Kasumi-1 (cell line): ENCODE data around the gene AGER.
"Not testable (repeated sequence)": the region's sequence is repeated elsewhere in the genome, so short reads cannot be mapped to it uniquely, and the experiment has no call there.

Experiments used
- DNase-seq, 2 experiments: peaks; one replicate each; lab custom pipeline; 2025; lab: John Stamatoyannopoulos, UW

Gene AGER

DNA sequence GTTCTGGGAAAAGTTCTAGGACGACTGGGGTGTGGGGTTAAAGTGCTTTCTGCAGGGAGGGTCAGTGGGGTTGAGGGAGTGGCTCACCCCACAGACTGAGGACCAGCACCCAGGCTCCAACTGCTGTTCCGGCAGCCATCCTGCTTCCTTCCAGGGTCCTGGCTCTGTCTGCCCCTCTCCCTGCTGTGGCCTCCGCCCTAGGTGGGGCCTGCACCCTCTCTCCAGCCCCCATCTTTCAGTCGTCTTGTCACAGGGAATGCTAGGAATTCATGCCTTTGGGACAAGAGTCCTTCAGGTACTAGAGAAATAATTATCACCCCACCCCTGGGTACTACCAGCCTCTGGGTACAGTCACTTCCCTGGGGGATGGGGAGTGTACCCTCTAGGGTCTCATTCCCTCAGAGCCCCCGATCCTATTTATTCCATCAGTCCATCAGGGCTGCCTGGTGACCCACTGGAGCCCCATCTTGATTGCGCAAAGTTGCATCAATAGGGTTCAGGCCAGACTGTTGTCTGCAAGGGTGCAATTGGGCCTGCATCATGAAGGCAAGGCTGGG lies at the start of gene AGER:
Gene AGER, minus strand, starts transcription at position 170 of the 557 bp plus-strand sequence. Its CDS starts 31 bp downstream, at position 139.
- DNase-seq, result no peak

DNA sequence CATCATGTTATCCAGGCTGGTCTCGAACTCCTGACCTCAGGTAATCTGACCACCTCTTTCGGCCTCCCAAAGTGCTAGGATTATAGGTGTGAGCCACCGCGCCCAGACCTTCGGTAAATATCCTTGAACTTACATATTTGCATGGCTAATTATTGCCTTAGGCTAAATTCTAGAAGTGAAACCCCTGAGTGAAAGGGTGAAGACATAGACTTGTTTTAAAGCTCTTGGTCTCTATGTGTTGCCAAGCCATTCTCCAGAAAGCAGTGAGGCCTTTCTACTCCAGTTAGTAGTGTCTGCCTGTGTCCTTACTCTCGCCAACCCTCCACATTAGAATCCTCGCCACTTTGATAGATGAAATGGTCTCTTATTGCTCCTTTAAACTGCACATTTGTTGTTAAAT lies 42.4 kb upstream of the AGER start:
- no peak for DNase-seq

GRCh38 chr6:32224696-32225095 lies 40.6 kb upstream of the AGER start:
- no peak for DNase-seq

GRCh38 chr6:32223258-32224235 lies 39.5 kb upstream of the AGER start, which contains the start of gene NOTCH4:
Gene NOTCH4, minus strand, starts transcription at chr6:32224067. Its CDS starts 139 bp downstream, at chr6:32223928.
- DNase-seq, result no peak

GRCh38 chr6:32222333-32223230 lies 38.5 kb upstream of the AGER start:
- DNase-seq, result no peak

GRCh38 chr6:32220021-32220420 lies 36.0 kb upstream of the AGER start:
- no peak for DNase-seq

DNA sequence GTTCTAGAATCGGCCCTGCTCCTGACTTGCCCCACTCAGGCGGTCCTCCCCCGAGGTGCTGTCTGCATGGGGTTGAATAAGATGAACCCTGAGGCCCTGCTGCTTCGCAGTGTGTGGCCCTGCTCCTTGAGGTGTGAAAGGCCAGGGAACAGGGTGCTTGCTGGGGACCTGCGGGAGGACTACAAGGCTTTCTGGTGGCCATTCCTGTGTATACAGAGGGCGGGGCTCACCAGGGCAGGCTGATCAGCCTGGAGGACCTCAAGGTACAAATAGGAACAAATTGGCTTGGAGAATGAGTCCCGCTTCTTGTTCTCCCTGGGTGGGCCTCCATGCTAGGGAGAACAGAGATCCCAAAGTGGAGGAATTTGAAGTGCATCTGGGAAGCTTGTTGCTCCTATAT lies 34.1 kb upstream of the AGER start:
- DNase-seq, result no peak

GRCh38 chr6:32216998-32217397 lies 32.9 kb upstream of the AGER start:
- no peak for DNase-seq

DNA sequence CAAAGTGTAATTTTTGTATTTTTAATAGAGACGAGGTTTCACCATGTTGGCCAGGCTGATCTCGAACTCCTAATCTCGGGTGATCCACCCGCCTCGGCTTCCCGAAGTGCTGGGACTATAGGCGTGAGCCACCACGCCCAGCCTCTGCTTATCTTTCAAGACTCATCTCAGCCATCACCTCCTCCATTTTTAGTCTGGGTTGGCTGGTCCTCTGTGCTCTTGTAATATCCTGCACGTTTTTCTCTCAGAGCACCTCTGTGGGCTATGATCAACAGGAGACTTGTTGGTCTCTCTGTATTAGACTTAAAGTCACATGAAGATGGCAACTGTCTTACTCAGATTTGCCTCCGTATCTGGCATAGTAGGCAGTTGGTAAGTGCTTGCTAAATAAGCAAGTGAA lies 32.2 kb upstream of the AGER start:
- no peak for DNase-seq

DNA sequence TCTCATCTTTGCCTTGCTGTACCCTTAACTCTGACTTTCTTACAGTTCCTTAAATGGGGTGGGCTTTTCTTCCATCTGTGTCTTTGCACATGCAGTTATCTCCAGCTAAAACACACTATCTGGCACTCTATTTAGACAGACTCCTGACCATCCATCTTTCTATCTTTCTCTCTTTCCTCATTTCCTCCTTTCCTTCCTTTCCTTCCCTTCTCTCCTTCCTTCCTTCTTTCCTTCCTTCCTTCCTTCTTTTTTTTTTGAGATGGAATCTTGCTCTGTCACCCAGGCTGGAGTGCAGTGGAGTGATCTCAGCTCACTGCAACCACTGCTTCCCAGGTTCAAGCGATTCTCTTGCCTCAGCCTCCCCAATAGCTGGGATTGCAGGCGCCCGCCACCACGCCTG lies 31.6 kb upstream of the AGER start:
- no peak for DNase-seq

DNA sequence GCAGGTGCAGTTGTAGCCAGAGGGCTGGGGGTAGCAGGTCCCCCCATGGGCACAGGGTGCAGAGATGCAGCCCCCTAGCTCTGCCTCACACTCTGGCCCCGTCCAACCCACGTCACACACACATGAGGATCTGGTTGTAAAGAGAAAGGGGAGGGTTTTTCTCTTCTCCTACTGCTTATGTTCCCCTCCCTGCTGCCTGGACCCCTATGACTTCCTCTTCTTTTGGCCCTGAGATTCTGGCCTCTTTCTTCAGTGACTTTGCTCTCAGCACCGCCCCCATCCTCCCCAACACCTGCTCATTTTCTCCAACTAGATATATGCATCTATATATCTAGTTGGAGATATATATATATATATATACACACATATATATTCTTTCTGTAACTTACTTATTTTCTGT lies 30.1 kb upstream of the AGER start:
- DNase-seq, result no peak

GRCh38 chr6:32213649-32214048 lies 29.6 kb upstream of the AGER start:
- no peak for DNase-seq

GRCh38 chr6:32212076-32212760 lies 28.2 kb upstream of the AGER start:
- no peak for DNase-seq

DNA sequence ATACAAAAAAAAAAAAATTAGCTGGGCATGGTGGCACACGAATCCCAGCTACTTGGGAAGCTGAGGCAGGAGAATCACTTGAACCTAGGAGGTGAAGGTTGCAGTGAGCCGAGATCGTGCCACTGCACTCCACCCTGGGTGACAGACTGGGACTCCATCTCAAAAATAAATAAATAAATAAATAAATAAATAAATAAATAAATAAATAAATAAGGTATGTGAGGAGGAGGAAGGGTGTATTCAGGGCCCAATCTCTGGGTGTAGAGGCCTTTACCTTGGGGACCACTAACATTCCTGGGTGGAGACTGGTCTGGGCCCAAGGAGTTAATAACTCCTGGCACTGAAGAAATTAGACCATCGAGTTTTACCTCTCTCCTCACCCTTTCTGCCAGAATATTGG lies 27.4 kb upstream of the AGER start:
- DNase-seq, result not testable (repeated sequence)

GRCh38 chr6:32210191-32210601 lies 26.1 kb upstream of the AGER start:
- DNase-seq, result no peak

DNA sequence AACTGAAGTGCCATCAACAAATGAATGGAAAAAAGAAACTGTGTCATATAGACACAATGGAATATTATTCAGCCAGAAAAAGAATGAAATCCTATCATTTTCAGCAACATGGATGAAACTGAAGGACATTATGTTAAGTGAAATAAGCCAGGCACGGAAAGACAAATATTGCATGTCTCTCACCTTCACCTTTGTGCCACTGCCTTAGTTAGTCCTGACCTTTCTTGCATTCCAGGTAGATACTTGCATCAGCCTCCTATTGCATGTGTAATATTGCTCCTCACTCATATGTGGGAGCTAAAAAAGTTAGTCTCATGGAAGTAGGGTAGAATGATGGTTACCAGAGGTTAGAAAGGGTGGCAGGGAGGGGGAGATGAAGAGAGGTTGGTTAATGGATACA lies 24.9 kb upstream of the AGER start:
- no peak for DNase-seq

GRCh38 chr6:32204268-32204715 lies 20.2 kb upstream of the AGER start:
- DNase-seq, result no peak

DNA sequence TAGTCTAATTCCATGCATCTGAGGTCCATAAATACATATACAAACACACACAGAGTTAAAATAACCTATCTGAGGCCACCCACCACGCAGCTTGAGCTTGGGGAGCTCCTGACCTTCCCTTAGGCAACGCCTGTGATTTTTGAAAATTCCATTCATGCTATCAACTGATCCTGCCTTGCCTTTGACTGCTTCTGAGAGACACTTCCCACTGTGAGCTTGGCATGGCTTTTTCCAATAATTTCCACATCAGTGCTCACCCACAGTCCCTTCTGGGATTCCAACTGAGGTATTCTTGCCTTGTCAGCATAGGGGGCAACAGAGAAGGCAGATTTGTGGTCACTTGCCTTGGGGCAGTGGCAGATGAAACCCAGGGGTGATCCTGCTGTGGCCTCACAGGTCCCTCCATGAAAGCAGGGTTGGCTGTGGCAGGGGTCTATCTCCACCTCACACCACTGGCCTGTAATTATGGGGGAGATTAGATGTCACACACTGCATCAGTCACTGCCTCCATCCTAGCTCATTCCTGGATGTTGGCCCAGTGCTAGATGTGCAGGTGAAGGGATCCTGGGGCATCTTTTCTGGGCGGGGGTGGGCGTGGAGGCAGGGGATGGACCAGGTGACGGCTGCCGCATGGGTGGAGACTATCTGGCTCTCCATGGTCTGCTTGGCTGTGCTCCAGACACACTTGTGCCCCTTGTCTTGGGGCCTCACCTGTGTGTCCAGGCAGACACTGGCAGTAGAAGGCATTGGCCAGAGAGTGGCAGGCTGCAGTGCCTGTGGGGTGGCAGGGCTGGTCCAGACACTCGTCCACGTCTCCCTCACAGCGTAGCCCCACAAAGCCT lies 19.6 kb upstream of the AGER start:
- no peak for DNase-seq

GRCh38 chr6:32202186-32202585 lies 18.1 kb upstream of the AGER start:
- no peak for DNase-seq

GRCh38 chr6:32200711-32201475 lies 16.8 kb upstream of the AGER start:
- no peak for DNase-seq
